ENCODE results near the gene EEF2.

The EEF2 gene

GRCh38 chr19:4025317-4025716 is 40.1 kb upstream of the EEF2 start:
- Histone ChIP-seq H3K36me3 (ENCODE audit: control insufficient read depth, insufficient read depth, low read length) (peaks cover 16% of the 10 kb centered on the region), H3K4me3 (replicated peaks; ENCODE audit: low read depth, low read length) (no peak overlapping the region), H3K27me3 (replicated peaks; ENCODE audit: control insufficient read depth, insufficient read depth, low read length) (no peaks in the 10 kb centered on the region)
- peak; percentile 4 for DNase-seq (ENCODE audit: extremely low read depth, insufficient read length)
- no peak for TF ChIP-seq CTCF (IDR thresholded peaks at IDR 0.05; ENCODE audit: insufficient read depth, low read length, poor library complexity, severe bottlenecking)

- Histone ChIP-seq H3K4me3 (replicated peaks; ENCODE audit: low read depth, low read length) (no peak overlapping the region), H3K36me3 (ENCODE audit: control insufficient read depth, insufficient read depth, low read length) (peaks cover 15% of the 10 kb centered on the region), H3K27me3 (replicated peaks; ENCODE audit: control insufficient read depth, insufficient read depth, low read length) (no peaks in the 10 kb centered on the region)
- no peak for TF ChIP-seq CTCF (IDR thresholded peaks at IDR 0.05; ENCODE audit: insufficient read depth, low read length, poor library complexity, severe bottlenecking)
- no peak for DNase-seq (ENCODE audit: extremely low read depth, insufficient read length)
Measured at GRCh38 chr19:4023600-4024398, 38.5 kb upstream of the EEF2 start.

- Histone ChIP-seq H3K4me3 (replicated peaks; ENCODE audit: low read depth, low read length) (no peak overlapping the region), H3K27me3 (replicated peaks; ENCODE audit: control insufficient read depth, insufficient read depth, low read length) (no peaks in the 10 kb centered on the region), H3K36me3 (ENCODE audit: control insufficient read depth, insufficient read depth, low read length) (peaks cover 17% of the 10 kb centered on the region)
- no peak for TF ChIP-seq CTCF (IDR thresholded peaks at IDR 0.05; ENCODE audit: insufficient read depth, low read length, poor library complexity, severe bottlenecking)
- no peak for DNase-seq (ENCODE audit: extremely low read depth, insufficient read length)
Measured at GRCh38 chr19:4019578-4019977, 34.3 kb upstream of the EEF2 start.

- Histone ChIP-seq H3K36me3 (ENCODE audit: control insufficient read depth, insufficient read depth, low read length) (peaks cover 17% of the 10 kb centered on the region), H3K4me3 (replicated peaks; ENCODE audit: low read depth, low read length) (no peak overlapping the region), H3K27me3 (replicated peaks; ENCODE audit: control insufficient read depth, insufficient read depth, low read length) (no peaks in the 10 kb centered on the region)
- DNase-seq (ENCODE audit: extremely low read depth, insufficient read length) = no peak
- no peak for TF ChIP-seq CTCF (IDR thresholded peaks at IDR 0.05; ENCODE audit: insufficient read depth, low read length, poor library complexity, severe bottlenecking)
Measured at GRCh38 chr19:4018775-4019504, 33.7 kb upstream of the EEF2 start.

GRCh38 chr19:4018140-4018613 is 32.9 kb upstream of the EEF2 start:
- DNase-seq (ENCODE audit: extremely low read depth, insufficient read length) = no peak
- H3K4me3 ChIP-seq (replicated peaks; ENCODE audit: low read depth, low read length) = no peak overlapping the region
- peaks cover 20% of the 10 kb centered on the region for H3K36me3 ChIP-seq (ENCODE audit: control insufficient read depth, insufficient read depth, low read length)
- no peaks in the 10 kb centered on the region for H3K27me3 ChIP-seq (replicated peaks; ENCODE audit: control insufficient read depth, insufficient read depth, low read length)
- no peak for TF ChIP-seq CTCF (IDR thresholded peaks at IDR 0.05; ENCODE audit: insufficient read depth, low read length, poor library complexity, severe bottlenecking)

All from GM06990 (cell line).